ENCODE data around the gene SF3B2. TPM values are rescaled to one million over a fixed set of nuclear protein-coding genes. Genes with fewer than 3 reads are reported as not detected.
"Not testable (repeated sequence)": the region's sequence is repeated elsewhere in the genome, so short reads cannot be mapped to it uniquely, and the experiment has no call there.

SF3B2 gene
- total RNA-seq, 2 donors from 2014 or later: 62.5 to 111 TPM

DNA sequence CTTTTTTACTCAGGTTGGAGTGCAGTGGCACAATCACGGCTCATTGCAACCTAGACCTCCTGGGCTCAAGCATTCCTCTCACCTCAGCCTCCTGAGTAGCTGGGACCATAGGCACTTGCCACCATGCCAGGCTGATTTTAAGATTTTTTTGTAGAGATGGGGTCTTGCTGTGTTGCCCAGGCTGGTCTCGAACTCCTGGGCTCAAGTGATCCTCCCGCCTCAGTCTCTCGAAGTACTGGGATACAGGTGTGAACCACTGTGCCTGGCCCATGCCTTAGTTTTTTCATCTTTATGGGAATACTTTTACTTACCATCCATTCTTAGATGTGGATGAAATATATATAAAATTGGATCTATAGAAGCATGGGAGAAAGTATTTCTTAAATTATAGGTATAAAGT is 23.1 kb downstream of the SF3B2 start:
- no peaks in the 10 kb centered on the region for H3K36me3 ChIP-seq
- H3K9me3 ChIP-seq: no peaks in the 10 kb centered on the region
- no peaks in the 10 kb centered on the region for H3K27me3 ChIP-seq
- H3K4me3 ChIP-seq: no peak overlapping the region
- peaks cover 0 to 33% of the 10 kb centered on the region in 2 donors for H3K4me1 ChIP-seq
- TF ChIP-seq, protein P1, sequence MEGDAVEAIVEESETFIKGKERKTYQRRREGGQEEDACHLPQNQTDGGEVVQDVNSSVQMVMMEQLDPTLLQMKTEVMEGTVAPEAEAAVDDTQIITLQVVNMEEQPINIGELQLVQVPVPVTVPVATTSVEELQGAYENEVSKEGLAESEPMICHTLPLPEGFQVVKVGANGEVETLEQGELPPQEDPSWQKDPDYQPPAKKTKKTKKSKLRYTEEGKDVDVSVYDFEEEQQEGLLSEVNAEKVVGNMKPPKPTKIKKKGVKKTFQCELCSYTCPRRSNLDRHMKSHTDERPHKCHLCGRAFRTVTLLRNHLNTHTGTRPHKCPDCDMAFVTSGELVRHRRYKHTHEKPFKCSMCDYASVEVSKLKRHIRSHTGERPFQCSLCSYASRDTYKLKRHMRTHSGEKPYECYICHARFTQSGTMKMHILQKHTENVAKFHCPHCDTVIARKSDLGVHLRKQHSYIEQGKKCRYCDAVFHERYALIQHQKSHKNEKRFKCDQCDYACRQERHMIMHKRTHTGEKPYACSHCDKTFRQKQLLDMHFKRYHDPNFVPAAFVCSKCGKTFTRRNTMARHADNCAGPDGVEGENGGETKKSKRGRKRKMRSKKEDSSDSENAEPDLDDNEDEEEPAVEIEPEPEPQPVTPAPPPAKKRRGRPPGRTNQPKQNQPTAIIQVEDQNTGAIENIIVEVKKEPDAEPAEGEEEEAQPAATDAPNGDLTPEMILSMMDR (IDR thresholded peaks at IDR 0.05): no peak
- DNase-seq (ENCODE audit: low spot score): no peak
- no peak overlapping the region for H3K27ac ChIP-seq

DNA sequence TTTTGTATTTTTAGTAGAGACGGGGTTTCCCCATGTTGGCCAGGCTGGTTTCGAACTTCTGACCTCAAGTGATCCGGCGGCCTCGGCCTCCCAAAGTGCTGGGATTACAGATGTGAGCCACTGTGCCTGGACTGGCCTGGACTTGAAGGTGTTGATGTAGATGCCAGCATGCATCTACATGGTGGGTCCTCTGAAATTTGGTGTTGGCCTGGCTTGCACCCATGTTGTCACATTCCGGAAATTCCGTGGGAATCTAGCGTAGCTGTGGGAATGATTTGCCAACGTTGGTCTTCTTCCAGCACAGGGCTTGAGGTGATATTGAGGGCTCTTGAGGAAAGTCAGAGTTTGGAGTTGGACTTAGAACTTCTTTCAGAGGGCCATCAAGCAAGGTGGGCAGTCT is 24.4 kb downstream of the SF3B2 start:
- Histone ChIP-seq H3K4me3 (no peak overlapping the region), H3K27me3 (no peaks in the 10 kb centered on the region)

DNA sequence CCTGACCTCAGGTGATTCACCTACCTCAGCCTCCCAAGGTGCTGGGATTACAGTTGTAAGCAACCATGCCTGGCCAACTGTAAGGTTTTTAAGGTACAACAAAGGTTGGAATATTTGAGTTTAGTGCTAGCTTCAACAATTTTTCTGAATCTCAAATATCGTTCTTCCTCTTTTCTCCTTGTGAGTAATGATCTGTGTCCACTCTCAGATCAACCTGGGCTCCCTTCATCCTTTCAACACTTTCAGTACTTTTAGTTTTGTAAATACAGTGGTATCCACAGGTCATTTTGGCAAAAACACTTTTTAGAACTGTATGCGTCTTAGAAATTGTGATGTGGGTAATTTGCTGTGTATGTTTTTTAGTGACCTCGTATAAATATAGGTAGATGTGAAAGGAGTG is 25.8 kb downstream of the SF3B2 start:
- Histone ChIP-seq H3K9me3 (no peaks in the 10 kb centered on the region), H3K36me3 (no peaks in the 10 kb centered on the region), H3K27me3 (no peaks in the 10 kb centered on the region), H3K4me1 (peaks cover 0 to 38% of the 10 kb centered on the region in 2 donors), H3K27ac (no peak overlapping the region), H3K4me3 (no peak overlapping the region)
- TF ChIP-seq, protein P1 (IDR thresholded peaks at IDR 0.05): no peak
- DNase-seq (ENCODE audit: low spot score): no peak

More for the DNA sequence above, 24.4 kb downstream of the SF3B2 start:
- Histone ChIP-seq H3K9me3 (no peaks in the 10 kb centered on the region), H3K27ac (peak overlapping the region; percentile 46 to 65), H3K4me1 (peaks cover 0 to 39% of the 10 kb centered on the region in 2 donors), H3K36me3 (no peaks in the 10 kb centered on the region)
- TF ChIP-seq, protein P1 (IDR thresholded peaks at IDR 0.05): no peak
- DNase-seq (ENCODE audit: low spot score): peak; percentile 49

DNA sequence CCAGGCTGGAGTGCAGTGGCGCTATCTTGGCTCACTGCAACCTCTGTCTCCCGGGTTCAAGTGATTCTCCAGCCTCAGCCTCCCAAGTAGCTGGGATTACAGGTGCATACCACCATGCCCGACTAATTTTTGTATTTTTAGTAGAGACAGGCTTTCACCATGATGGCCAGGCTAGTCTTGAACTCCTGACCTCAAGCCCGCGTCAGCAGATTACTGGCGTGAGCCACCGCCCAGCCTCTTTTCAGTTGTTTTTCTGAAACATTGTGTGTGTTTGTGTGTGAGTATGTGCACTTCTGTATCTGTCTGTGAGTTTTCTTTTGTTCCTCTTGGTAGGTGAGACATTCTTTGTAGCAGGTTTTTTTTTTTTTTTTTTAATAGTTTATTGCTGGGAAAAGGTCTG is 26.8 kb downstream of the SF3B2 start:
- H3K4me1 ChIP-seq: peaks cover 0 to 48% of the 10 kb centered on the region in 2 donors
- not testable (repeated sequence) for H3K9me3 ChIP-seq; H3K27me3 ChIP-seq; DNase-seq (ENCODE audit: low spot score); H3K27ac ChIP-seq; H3K4me3 ChIP-seq; H3K36me3 ChIP-seq

DNA sequence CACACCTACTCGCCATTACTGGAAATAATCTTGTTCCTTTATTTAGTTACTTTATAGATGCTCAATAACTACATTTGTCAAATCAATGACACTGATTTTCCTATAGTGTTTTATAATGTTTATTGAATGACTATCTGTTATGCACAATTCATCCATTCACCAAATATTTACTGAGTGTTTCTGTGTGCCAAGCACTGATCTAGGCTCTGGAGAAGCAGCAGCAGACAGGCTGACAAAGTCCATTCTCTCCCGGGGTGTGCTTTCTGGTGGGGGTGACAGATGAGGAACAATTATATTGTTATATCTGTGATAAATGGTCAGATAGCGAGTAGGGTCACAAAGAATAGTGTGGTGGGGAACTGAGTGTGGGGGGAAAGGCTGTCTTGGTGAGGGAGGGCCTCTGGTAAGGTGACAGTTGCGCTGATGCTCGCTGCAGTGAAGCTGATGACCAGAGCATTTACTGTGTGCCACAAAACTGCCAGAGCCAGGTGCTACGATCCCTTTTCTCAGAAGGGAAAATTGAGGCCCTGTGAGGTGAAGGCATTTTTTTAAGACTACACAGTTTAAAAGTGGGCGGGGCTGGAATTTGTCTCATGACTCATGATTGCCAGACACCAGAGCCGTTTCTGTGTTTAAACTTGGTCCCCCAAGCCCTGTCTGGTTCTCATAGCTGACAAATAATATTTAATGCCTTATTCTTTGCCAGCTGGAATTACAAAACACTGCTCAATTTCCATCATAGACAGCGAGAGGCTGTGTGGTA is 28.1 kb downstream of the SF3B2 start:
- TF ChIP-seq, protein P1 (IDR thresholded peaks at IDR 0.05): no peak
- Histone ChIP-seq H3K36me3 (no peaks in the 10 kb centered on the region), H3K27ac (peak overlapping the region; percentile 33 to 51), H3K27me3 (no peaks in the 10 kb centered on the region), H3K4me1 (peaks cover 0 to 60% of the 10 kb centered on the region in 2 donors), H3K4me3 (no peak overlapping the region), H3K9me3 (no peaks in the 10 kb centered on the region)
- DNase-seq (ENCODE audit: low spot score): peak; percentile 86

DNA sequence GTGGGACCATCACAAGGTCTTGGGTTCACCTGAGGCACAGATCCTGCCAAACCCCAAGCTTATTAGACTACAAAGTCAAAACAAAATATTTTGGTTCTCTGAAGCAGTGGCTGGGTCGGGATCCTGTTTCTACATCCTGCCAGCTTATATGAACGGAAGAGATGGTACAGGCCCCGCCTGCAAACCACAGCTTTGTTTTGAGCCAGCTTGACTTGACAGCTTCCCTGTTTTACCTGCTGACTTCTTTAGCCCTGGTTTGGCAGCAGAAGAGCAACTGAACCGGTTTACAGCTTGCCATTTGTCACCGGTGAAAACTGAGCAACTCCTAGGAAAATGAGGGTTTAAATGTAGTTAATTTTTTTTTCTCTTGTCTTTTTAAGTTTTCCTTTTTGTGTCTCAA is 29.3 kb downstream of the SF3B2 start:
- Histone ChIP-seq H3K4me3 (no peak overlapping the region), H3K27ac (peak overlapping the region; percentile 33 to 51), H3K9me3 (no peaks in the 10 kb centered on the region), H3K27me3 (no peaks in the 10 kb centered on the region), H3K36me3 (no peaks in the 10 kb centered on the region), H3K4me1 (peaks cover 0 to 61% of the 10 kb centered on the region in 2 donors)
- no peak for DNase-seq (ENCODE audit: low spot score)
- TF ChIP-seq, protein P1 (IDR thresholded peaks at IDR 0.05): no peak

All from right atrium auricular region (tissue), 2 donors.